Keratinocyte (primary cell): ENCODE data around the gene DENND2C. TPM values are rescaled to one million over a fixed set of nuclear protein-coding genes. Genes with fewer than 3 reads are reported as not detected.

Experiments
- DNase-seq: peaks from one replicate; pipeline ENCODE4 v3.0.0-alpha.2; 2011; ENCODE audit warnings: low read depth, missing footprints, low spot score
- FAIRE-seq: peaks from 2 replicates; lab custom pipeline; 2011; peaks lifted over from hg19 to GRCh38; lab: Jason Lieb, UNC
- H2AFZ ChIP-seq: 2 replicates; pipeline ENCODE4 v1.6.0; 2012; ENCODE audit warnings: low read length, control low read depth, inconsistent platforms; ENCODE audit not compliant: control insufficient read depth
- H3K27ac ChIP-seq: 2 replicates; pipeline ENCODE4 v1.5.1; 2011; ENCODE audit warnings: low read length; ENCODE audit not compliant: control insufficient read depth, insufficient read depth
- H3K27me3 ChIP-seq: 3 replicates; pipeline ENCODE4 v1.6.0; 2011; ENCODE audit warnings: low read length; ENCODE audit not compliant: control insufficient read depth, insufficient read depth; ENCODE audit errors: extremely low read depth
- H3K36me3 ChIP-seq, 2 experiments: 2 replicates in 1 of 2; 3 replicates in 1 of 2; pipeline ENCODE4 v1.5.1; 2011; ENCODE audit warnings: low read length in 2 of 2, mild to moderate bottlenecking in 1 of 2; ENCODE audit not compliant: control insufficient read depth in 2 of 2, insufficient read depth in 2 of 2; ENCODE audit errors: extremely low read depth in 1 of 2
- H3K4me1 ChIP-seq: 3 replicates; pipeline ENCODE4 v1.5.1; 2011; ENCODE audit warnings: low read length; ENCODE audit not compliant: control insufficient read depth, insufficient read depth; ENCODE audit errors: extremely low read depth
- H3K4me2 ChIP-seq: 3 replicates; pipeline ENCODE4 v1.6.0; 2011; ENCODE audit warnings: low read depth, low read length; ENCODE audit not compliant: control insufficient read depth, insufficient read depth; ENCODE audit errors: extremely low read depth
- H3K4me3 ChIP-seq, 3 experiments: fragments of 200-600 bp in 1 of 3; sonication (generic) in 1 of 3; 2 replicates in 2 of 3; 3 replicates in 1 of 3; pipeline ENCODE4 v1.5.1; 2011 to 2016; ENCODE audit warnings: low read length in 3 of 3, mild to moderate bottlenecking in 3 of 3, control low read depth in 2 of 3, inconsistent platforms in 1 of 3, low read depth in 1 of 3, mixed read lengths in 1 of 3, mixed run types in 1 of 3, moderate library complexity in 1 of 3; ENCODE audit not compliant: control insufficient read depth in 2 of 3, insufficient read depth in 2 of 3; ENCODE audit errors: extremely low read depth in 1 of 3
- H3K79me2 ChIP-seq: 2 replicates; pipeline ENCODE4 v1.6.0; 2012; ENCODE audit warnings: low read length; ENCODE audit not compliant: control insufficient read depth, insufficient read depth
- H3K9ac ChIP-seq: 3 replicates; pipeline ENCODE4 v1.6.0; 2011; ENCODE audit warnings: low read length; ENCODE audit not compliant: control insufficient read depth, insufficient read depth; ENCODE audit errors: extremely low read depth
- H3K9me1 ChIP-seq: 3 replicates; pipeline ENCODE4 v1.6.0; 2011; ENCODE audit warnings: low read length; ENCODE audit not compliant: control insufficient read depth, insufficient read depth; ENCODE audit errors: extremely low read depth
- H3K9me3 ChIP-seq: 2 replicates; pipeline ENCODE4 v1.5.1; 2012; ENCODE audit warnings: low read depth, low read length; ENCODE audit not compliant: control insufficient read depth
- H4K20me1 ChIP-seq: 3 replicates; pipeline ENCODE4 v1.6.0; 2011; ENCODE audit warnings: low read length; ENCODE audit not compliant: control insufficient read depth, insufficient read depth; ENCODE audit errors: extremely low read depth
- EZH2 ChIP-seq: IDR thresholded peaks from one replicate; pipeline ENCODE4 v1.6.1; 2012; ENCODE audit warnings: inconsistent platforms, mild to moderate bottlenecking, low read length, moderate library complexity
- dilution Hi-C: fragments of 300-500 bp; cut with MboI; formaldehyde crosslinking; loops from one replicate; pipeline ENCODE4 v1.7.0; 2020; ENCODE audit warnings: low sequenced_read_pairs; ENCODE audit not compliant: extremely low pct_ligation_motif_present
- polyA plus RNA-seq, 5 experiments: library from polyadenylated mRNA; depleted of rRNA in 3 of 5; stranded (reverse) in 3 of 5; stranded (forward) in 1 of 5; unstranded in 1 of 5; fragments of >200 nt; gene quantifications; 1 replicate in 1 of 5; 2 replicates in 3 of 5; 3 replicates in 1 of 5; pipeline versions ENCODE4 v1.2.1 to v1.2.3, GENCODE V29; 2011 to 2012; ENCODE audit warnings: missing spikeins in 2 of 5, low read depth in 1 of 5, low replicate concordance in 1 of 5
- TF ChIP-seq, protein P1 (sequence below), 3 experiments: IDR thresholded peaks in 1 of 3; conservative IDR thresholded peaks in 1 of 3; optimal IDR thresholded peaks in 1 of 3; 2 replicates in 2 of 3; 3 replicates in 1 of 3; pipeline versions ENCODE3 to v1.5.1; 2011; ENCODE audit warnings: low read length in 3 of 3, mild to moderate bottlenecking in 3 of 3, moderate library complexity in 2 of 3, control low read depth in 1 of 3, inconsistent platforms in 1 of 3; ENCODE audit not compliant: insufficient read depth in 2 of 3; ENCODE audit errors: extremely low read depth in 1 of 3

DENND2C gene
- polyA plus RNA-seq, 1 donor (not counting 4 experiments of a cell fraction or from before 2014, with no cell fraction given): 9.5 TPM

DNA sequence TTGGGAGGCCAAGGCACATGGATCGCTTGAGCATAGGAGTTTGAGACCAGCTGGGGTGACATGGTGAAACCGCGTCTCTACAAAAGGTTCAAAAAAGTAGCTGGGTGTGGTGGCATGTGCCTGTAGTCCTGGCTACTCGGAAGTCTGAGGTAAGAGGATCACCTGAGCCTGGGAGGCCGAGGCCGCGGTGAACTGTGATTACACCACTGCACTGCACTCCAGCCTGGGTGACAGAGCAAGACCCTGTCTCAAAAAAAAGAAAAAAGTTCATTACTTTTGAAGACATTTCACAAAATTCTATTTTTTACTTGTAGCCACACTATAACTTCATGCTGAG is 2.1 kb upstream of the DENND2C start:
- peaks cover 23% of the 10 kb centered on the region for H3K79me2 ChIP-seq
- no peak for FAIRE-seq
- H3K9me3 ChIP-seq: no peaks in the 10 kb centered on the region
- H3K4me2 ChIP-seq: peak overlapping the region; percentile 88
- peak overlapping the region; percentile 100 for H3K9ac ChIP-seq
- H3K36me3 ChIP-seq: no peaks in the 10 kb centered on the region
- peaks cover 17% of the 10 kb centered on the region for H3K4me1 ChIP-seq
- peak overlapping the region in 2 of 3 experiments; percentile 41 to 47 for H3K4me3 ChIP-seq
- H4K20me1 ChIP-seq: no peaks in the 10 kb centered on the region
- peak overlapping the region; percentile 100 for H3K27ac ChIP-seq
- DNase-seq: no peak
- TF ChIP-seq EZH2: no peak
- TF ChIP-seq, protein P1, sequence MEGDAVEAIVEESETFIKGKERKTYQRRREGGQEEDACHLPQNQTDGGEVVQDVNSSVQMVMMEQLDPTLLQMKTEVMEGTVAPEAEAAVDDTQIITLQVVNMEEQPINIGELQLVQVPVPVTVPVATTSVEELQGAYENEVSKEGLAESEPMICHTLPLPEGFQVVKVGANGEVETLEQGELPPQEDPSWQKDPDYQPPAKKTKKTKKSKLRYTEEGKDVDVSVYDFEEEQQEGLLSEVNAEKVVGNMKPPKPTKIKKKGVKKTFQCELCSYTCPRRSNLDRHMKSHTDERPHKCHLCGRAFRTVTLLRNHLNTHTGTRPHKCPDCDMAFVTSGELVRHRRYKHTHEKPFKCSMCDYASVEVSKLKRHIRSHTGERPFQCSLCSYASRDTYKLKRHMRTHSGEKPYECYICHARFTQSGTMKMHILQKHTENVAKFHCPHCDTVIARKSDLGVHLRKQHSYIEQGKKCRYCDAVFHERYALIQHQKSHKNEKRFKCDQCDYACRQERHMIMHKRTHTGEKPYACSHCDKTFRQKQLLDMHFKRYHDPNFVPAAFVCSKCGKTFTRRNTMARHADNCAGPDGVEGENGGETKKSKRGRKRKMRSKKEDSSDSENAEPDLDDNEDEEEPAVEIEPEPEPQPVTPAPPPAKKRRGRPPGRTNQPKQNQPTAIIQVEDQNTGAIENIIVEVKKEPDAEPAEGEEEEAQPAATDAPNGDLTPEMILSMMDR (optimal IDR thresholded peaks at IDR 0.05 in 1 of 3, IDR thresholded peaks at IDR 0.05 in 1 of 3, conservative IDR thresholded peaks at IDR 0.05 in 1 of 3; ENCODE audit: extremely low read depth in 1 of 3, insufficient read depth in 2 of 3, low read length in 3 of 3): no peak
- dilution Hi-C loops: no loop called here
- no peaks in the 10 kb centered on the region for H3K9me1 ChIP-seq
- H3K27me3 ChIP-seq: no peaks in the 10 kb centered on the region
- peak overlapping the region; percentile 91 for H2AFZ ChIP-seq

DNA sequence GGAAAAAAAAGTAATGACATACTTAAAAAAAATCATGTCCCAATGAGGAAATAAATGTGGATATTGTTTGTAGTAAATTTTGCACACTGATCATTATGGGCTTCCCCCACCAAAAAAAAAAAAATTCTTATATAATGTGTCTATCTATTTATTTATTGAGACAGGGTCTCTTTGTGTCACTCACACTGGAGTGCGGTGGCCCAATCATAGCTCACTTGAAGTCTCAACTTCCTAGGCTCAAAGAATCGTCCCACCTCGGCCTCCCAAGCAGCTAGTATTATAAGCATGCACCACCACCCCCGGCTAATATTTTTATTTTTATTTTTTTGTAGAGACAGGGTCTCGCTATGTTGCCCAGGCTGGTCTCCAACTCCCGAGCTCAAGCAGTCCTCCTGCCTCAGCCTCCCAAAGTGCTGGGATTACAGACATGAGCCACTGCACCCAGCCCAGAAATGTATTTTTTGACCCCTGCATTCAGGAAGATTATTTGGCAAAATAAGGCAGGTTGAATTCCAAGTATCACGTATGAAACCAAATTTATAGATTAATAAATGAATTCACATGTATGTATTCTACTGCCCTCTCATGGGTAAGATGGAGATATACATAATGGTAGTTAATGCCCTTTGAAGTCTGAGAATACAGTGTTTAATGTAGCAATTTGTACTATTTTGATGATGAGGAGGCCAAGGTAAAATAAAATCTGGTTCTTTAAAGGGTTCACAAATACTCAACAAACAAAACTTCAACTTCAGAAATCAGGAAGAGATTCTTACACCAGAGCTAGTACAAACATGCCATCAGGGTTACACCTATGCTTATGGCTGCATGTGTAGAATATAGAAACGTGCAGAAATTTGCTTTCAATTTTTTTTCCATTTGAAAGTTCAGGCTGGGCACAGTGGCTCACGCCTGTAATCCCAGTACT is 1.4 kb upstream of the DENND2C start:
- Histone ChIP-seq H3K9me1 (no peaks in the 10 kb centered on the region), H3K9ac (peak overlapping the region; percentile 100), H3K4me3 (peak overlapping the region; percentile 8 to 93 (median 51)), H3K79me2 (peaks cover 29% of the 10 kb centered on the region), H3K27ac (peak overlapping the region; percentile 100), H3K36me3 (no peaks in the 10 kb centered on the region), H3K4me2 (peak overlapping the region; percentile 88), H3K4me1 (peaks cover 17% of the 10 kb centered on the region), H2AFZ (peak overlapping the region; percentile 91), H3K27me3 (no peaks in the 10 kb centered on the region), H3K9me3 (no peaks in the 10 kb centered on the region), H4K20me1 (no peaks in the 10 kb centered on the region)
- TF ChIP-seq, protein P1 (optimal IDR thresholded peaks at IDR 0.05 in 1 of 3, IDR thresholded peaks at IDR 0.05 in 1 of 3, conservative IDR thresholded peaks at IDR 0.05 in 1 of 3; ENCODE audit: extremely low read depth in 1 of 3, insufficient read depth in 2 of 3, low read length in 3 of 3): no peak
- no peak for TF ChIP-seq EZH2
- DNase-seq (no peak), FAIRE-seq (peak; percentile 36)
- dilution Hi-C loops: no loop called here
